Keratinocyte (primary cell): ENCODE measurements around the gene UBXN11. TPM values are rescaled to one million over a fixed set of nuclear protein-coding genes. Genes with fewer than 3 reads are reported as not detected.

Experiments
- DNase-seq: peaks from one replicate; pipeline ENCODE4 v3.0.0-alpha.2; 2011; ENCODE audit warnings: low read depth, missing footprints, low spot score
- FAIRE-seq: peaks from 2 replicates; lab custom pipeline; 2011; peaks lifted over from hg19 to GRCh38; lab: Jason Lieb, UNC
- H2AFZ ChIP-seq: 2 replicates; pipeline ENCODE4 v1.6.0; 2012; ENCODE audit warnings: low read length, control low read depth, inconsistent platforms; ENCODE audit not compliant: control insufficient read depth
- H3K27ac ChIP-seq: 2 replicates; pipeline ENCODE4 v1.5.1; 2011; ENCODE audit warnings: low read length; ENCODE audit not compliant: control insufficient read depth, insufficient read depth
- H3K27me3 ChIP-seq: 3 replicates; pipeline ENCODE4 v1.6.0; 2011; ENCODE audit warnings: low read length; ENCODE audit not compliant: control insufficient read depth, insufficient read depth; ENCODE audit errors: extremely low read depth
- H3K36me3 ChIP-seq, 2 experiments: 2 replicates in 1 of 2; 3 replicates in 1 of 2; pipeline ENCODE4 v1.5.1; 2011; ENCODE audit warnings: low read length in 2 of 2, mild to moderate bottlenecking in 1 of 2; ENCODE audit not compliant: control insufficient read depth in 2 of 2, insufficient read depth in 2 of 2; ENCODE audit errors: extremely low read depth in 1 of 2
- H3K4me1 ChIP-seq: 3 replicates; pipeline ENCODE4 v1.5.1; 2011; ENCODE audit warnings: low read length; ENCODE audit not compliant: control insufficient read depth, insufficient read depth; ENCODE audit errors: extremely low read depth
- H3K4me2 ChIP-seq: 3 replicates; pipeline ENCODE4 v1.6.0; 2011; ENCODE audit warnings: low read depth, low read length; ENCODE audit not compliant: control insufficient read depth, insufficient read depth; ENCODE audit errors: extremely low read depth
- H3K4me3 ChIP-seq, 3 experiments: fragments of 200-600 bp in 1 of 3; sonication (generic) in 1 of 3; 2 replicates in 2 of 3; 3 replicates in 1 of 3; pipeline ENCODE4 v1.5.1; 2011 to 2016; ENCODE audit warnings: low read length in 3 of 3, mild to moderate bottlenecking in 3 of 3, control low read depth in 2 of 3, inconsistent platforms in 1 of 3, low read depth in 1 of 3, mixed read lengths in 1 of 3, mixed run types in 1 of 3, moderate library complexity in 1 of 3; ENCODE audit not compliant: control insufficient read depth in 2 of 3, insufficient read depth in 2 of 3; ENCODE audit errors: extremely low read depth in 1 of 3
- H3K79me2 ChIP-seq: 2 replicates; pipeline ENCODE4 v1.6.0; 2012; ENCODE audit warnings: low read length; ENCODE audit not compliant: control insufficient read depth, insufficient read depth
- H3K9ac ChIP-seq: 3 replicates; pipeline ENCODE4 v1.6.0; 2011; ENCODE audit warnings: low read length; ENCODE audit not compliant: control insufficient read depth, insufficient read depth; ENCODE audit errors: extremely low read depth
- H3K9me1 ChIP-seq: 3 replicates; pipeline ENCODE4 v1.6.0; 2011; ENCODE audit warnings: low read length; ENCODE audit not compliant: control insufficient read depth, insufficient read depth; ENCODE audit errors: extremely low read depth
- H3K9me3 ChIP-seq: 2 replicates; pipeline ENCODE4 v1.5.1; 2012; ENCODE audit warnings: low read depth, low read length; ENCODE audit not compliant: control insufficient read depth
- H4K20me1 ChIP-seq: 3 replicates; pipeline ENCODE4 v1.6.0; 2011; ENCODE audit warnings: low read length; ENCODE audit not compliant: control insufficient read depth, insufficient read depth; ENCODE audit errors: extremely low read depth
- EZH2 ChIP-seq: IDR thresholded peaks from one replicate; pipeline ENCODE4 v1.6.1; 2012; ENCODE audit warnings: inconsistent platforms, mild to moderate bottlenecking, low read length, moderate library complexity
- dilution Hi-C: fragments of 300-500 bp; cut with MboI; formaldehyde crosslinking; loops from one replicate; pipeline ENCODE4 v1.7.0; 2020; ENCODE audit warnings: low sequenced_read_pairs; ENCODE audit not compliant: extremely low pct_ligation_motif_present
- polyA plus RNA-seq, 5 experiments: library from polyadenylated mRNA; depleted of rRNA in 3 of 5; stranded (reverse) in 3 of 5; stranded (forward) in 1 of 5; unstranded in 1 of 5; fragments of >200 nt; gene quantifications; 1 replicate in 1 of 5; 2 replicates in 3 of 5; 3 replicates in 1 of 5; pipeline versions ENCODE4 v1.2.1 to v1.2.3, GENCODE V29; 2011 to 2012; ENCODE audit warnings: missing spikeins in 2 of 5, low read depth in 1 of 5, low replicate concordance in 1 of 5
- TF ChIP-seq, protein P1 (sequence below), 3 experiments: IDR thresholded peaks in 1 of 3; conservative IDR thresholded peaks in 1 of 3; optimal IDR thresholded peaks in 1 of 3; 2 replicates in 2 of 3; 3 replicates in 1 of 3; pipeline versions ENCODE3 to v1.5.1; 2011; ENCODE audit warnings: low read length in 3 of 3, mild to moderate bottlenecking in 3 of 3, moderate library complexity in 2 of 3, control low read depth in 1 of 3, inconsistent platforms in 1 of 3; ENCODE audit not compliant: insufficient read depth in 2 of 3; ENCODE audit errors: extremely low read depth in 1 of 3

UBXN11 gene
- polyA plus RNA-seq, 1 donor (not counting 4 experiments of a cell fraction or from before 2014, with no cell fraction given), result 6.6 TPM

DNA sequence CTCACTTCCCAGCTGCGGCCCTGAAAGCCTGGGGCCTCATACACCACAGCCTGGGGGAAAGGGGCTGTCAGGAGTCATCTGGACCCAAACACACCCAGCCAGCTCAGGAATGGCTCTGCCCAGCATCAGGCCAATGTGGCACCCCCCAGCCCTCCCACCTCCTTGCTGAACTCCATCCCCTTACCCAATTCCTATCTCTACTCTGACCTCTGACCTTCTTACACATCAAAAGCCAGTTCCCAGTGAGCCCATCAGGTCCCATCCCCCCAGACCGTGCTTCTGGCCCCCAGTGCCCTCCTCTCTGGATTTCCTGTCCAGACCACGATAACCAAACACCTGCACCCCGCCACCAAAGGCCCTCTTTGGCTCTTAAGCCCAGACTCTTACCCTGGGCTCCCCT lies 31.2 kb upstream of the UBXN11 start:
- dilution Hi-C loops, result no loop called here
- Histone ChIP-seq H3K4me3 (no peak overlapping the region), H4K20me1 (no peaks in the 10 kb centered on the region), H3K9me1 (no peaks in the 10 kb centered on the region), H2AFZ (no peak overlapping the region), H3K27ac (no peak overlapping the region), H3K4me2 (no peak overlapping the region), H3K36me3 (peaks cover 0 to 7% of the 10 kb centered on the region in 2 experiments), H3K79me2 (no peaks in the 10 kb centered on the region), H3K4me1 (peaks cover 17% of the 10 kb centered on the region), H3K9me3 (no peaks in the 10 kb centered on the region), H3K27me3 (no peaks in the 10 kb centered on the region), H3K9ac (no peak overlapping the region)
- DNase-seq (no peak), FAIRE-seq (no peak)
- TF ChIP-seq EZH2, result no peak
- TF ChIP-seq, protein P1, sequence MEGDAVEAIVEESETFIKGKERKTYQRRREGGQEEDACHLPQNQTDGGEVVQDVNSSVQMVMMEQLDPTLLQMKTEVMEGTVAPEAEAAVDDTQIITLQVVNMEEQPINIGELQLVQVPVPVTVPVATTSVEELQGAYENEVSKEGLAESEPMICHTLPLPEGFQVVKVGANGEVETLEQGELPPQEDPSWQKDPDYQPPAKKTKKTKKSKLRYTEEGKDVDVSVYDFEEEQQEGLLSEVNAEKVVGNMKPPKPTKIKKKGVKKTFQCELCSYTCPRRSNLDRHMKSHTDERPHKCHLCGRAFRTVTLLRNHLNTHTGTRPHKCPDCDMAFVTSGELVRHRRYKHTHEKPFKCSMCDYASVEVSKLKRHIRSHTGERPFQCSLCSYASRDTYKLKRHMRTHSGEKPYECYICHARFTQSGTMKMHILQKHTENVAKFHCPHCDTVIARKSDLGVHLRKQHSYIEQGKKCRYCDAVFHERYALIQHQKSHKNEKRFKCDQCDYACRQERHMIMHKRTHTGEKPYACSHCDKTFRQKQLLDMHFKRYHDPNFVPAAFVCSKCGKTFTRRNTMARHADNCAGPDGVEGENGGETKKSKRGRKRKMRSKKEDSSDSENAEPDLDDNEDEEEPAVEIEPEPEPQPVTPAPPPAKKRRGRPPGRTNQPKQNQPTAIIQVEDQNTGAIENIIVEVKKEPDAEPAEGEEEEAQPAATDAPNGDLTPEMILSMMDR (optimal IDR thresholded peaks at IDR 0.05 in 1 of 3, IDR thresholded peaks at IDR 0.05 in 1 of 3, conservative IDR thresholded peaks at IDR 0.05 in 1 of 3; ENCODE audit: extremely low read depth in 1 of 3, insufficient read depth in 2 of 3, low read length in 3 of 3), result no peak

DNA sequence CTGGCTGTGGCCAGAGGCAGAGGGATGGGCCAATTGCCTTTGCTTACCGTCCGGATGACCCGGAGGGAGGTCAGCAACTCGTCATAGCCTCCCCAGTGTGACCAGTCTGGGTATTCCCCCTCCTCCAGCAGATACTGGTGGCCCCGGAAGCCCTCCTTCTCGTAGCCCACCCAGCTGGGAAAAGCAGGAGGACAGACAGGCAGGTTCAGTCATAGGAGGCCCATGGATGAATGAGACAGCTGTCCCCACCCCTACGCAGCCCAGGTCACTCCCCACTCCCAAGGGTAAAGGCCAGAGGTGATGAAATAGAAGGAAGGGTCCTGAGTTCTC lies 30.7 kb upstream of the UBXN11 start:
- Histone ChIP-seq H3K4me2 (no peak overlapping the region), H3K9me3 (no peaks in the 10 kb centered on the region), H3K4me1 (peaks cover 16% of the 10 kb centered on the region), H3K27me3 (no peaks in the 10 kb centered on the region), H3K27ac (no peak overlapping the region), H3K79me2 (no peaks in the 10 kb centered on the region), H3K9me1 (no peaks in the 10 kb centered on the region), H2AFZ (no peak overlapping the region), H3K4me3 (no peak overlapping the region), H3K36me3 (peaks cover 0 to 7% of the 10 kb centered on the region in 2 experiments), H3K9ac (no peak overlapping the region), H4K20me1 (no peaks in the 10 kb centered on the region)
- dilution Hi-C loops, result no loop called here
- no peak for TF ChIP-seq EZH2
- TF ChIP-seq, protein P1 (optimal IDR thresholded peaks at IDR 0.05 in 1 of 3, IDR thresholded peaks at IDR 0.05 in 1 of 3, conservative IDR thresholded peaks at IDR 0.05 in 1 of 3; ENCODE audit: extremely low read depth in 1 of 3, insufficient read depth in 2 of 3, low read length in 3 of 3), result no peak
- DNase-seq (no peak), FAIRE-seq (no peak)
